Panc1 (cell line): ENCODE data around the gene DNAI2. TPM values are rescaled to one million over a fixed set of nuclear protein-coding genes. Genes with fewer than 3 reads are reported as not detected.
A peak's percentile ranks its signal among the peaks of the same experiment; 100 is the strongest.

Source experiments
- ATAC-seq: fragments of 200-7000 bp; cut with Tn5 transposase; 2 replicates; pipeline ENCODE4 v1.9.1; 2020; ENCODE audit warnings: mild to moderate bottlenecking, moderate library complexity
- BruUV-seq: library from RNA; stranded (reverse); fragments of 400-500 nt; replicated peaks from 2 replicates; lab custom pipeline; 2021; lab: Mats Ljungman, UMichigan
- CTCF ChIA-PET: fragments of 300-600 bp; sonication (Branson Sonifier 250); formaldehyde crosslinking; loops from one replicate; lab custom pipeline; 2022; ENCODE audit warnings: antibody characterized with exemption; lab: Charles Lee
- POLR2A ChIA-PET: fragments of 300-600 bp; sonication (Branson Sonifier 250); formaldehyde crosslinking; loops from one replicate; lab custom pipeline; 2022; ENCODE audit warnings: antibody characterized with exemption; lab: Charles Lee
- DNase-seq: peaks from one replicate; pipeline ENCODE4 v3.0.0-alpha.2; 2010; ENCODE audit warnings: low read depth, low spot score
- H3K27ac ChIP-seq: 2 replicates; pipeline ENCODE4 v1.5.1; 2011; ENCODE audit warnings: mild to moderate bottlenecking, low read length, inconsistent platforms
- H3K27me3 ChIP-seq: fragments of 200-500 bp; sonication (Bioruptor generic); 2 replicates; pipeline ENCODE4 v1.6.0; 2014; ENCODE audit warnings: low read length, inconsistent platforms; ENCODE audit not compliant: control insufficient read depth, insufficient read depth
- H3K36me3 ChIP-seq: fragments of 200-500 bp; sonication (Bioruptor generic); 2 replicates; pipeline ENCODE4 v1.5.1; 2014; ENCODE audit warnings: inconsistent platforms, mild to moderate bottlenecking, low read length, moderate library complexity; ENCODE audit not compliant: control insufficient read depth, insufficient read depth
- H3K4me1 ChIP-seq: 2 replicates; pipeline ENCODE4 v1.5.1; 2011; ENCODE audit warnings: inconsistent platforms, mild to moderate bottlenecking, low read length, moderate library complexity; ENCODE audit not compliant: control insufficient read depth, insufficient read depth
- H3K4me3 ChIP-seq, 2 experiments: 2 replicates each; pipeline ENCODE4 v1.5.1; 2011 to 2012; ENCODE audit warnings: low read depth in 2 of 2, low read length in 2 of 2, mild to moderate bottlenecking in 2 of 2, inconsistent platforms in 1 of 2, moderate library complexity in 1 of 2
- H3K9me3 ChIP-seq: fragments of 200-500 bp; sonication (Bioruptor generic); 2 replicates; pipeline ENCODE4 v1.5.1; 2014; ENCODE audit warnings: low read depth, mild to moderate bottlenecking, inconsistent platforms, low read length, moderate library complexity; ENCODE audit not compliant: control insufficient read depth, insufficient read depth
- POLR2AphosphoS5 ChIP-seq: IDR thresholded peaks from 2 replicates; pipeline ENCODE4 v1.6.1; 2012; ENCODE audit warnings: mild to moderate bottlenecking, low read depth, low read length, moderate library complexity
- SIN3A ChIP-seq: IDR thresholded peaks from 2 replicates; pipeline ENCODE4 v1.6.1; 2012; ENCODE audit warnings: low read depth, mild to moderate bottlenecking, low read length, moderate library complexity, borderline replicate concordance; ENCODE audit not compliant: insufficient read depth
- TCF7L2 ChIP-seq: IDR thresholded peaks from 2 replicates; pipeline ENCODE4 v1.6.1; 2011; ENCODE audit warnings: mild to moderate bottlenecking, low read depth, low read length, inconsistent platforms
- in situ Hi-C: cut with HindIII; loops from 2 replicates; pipeline ENCODE4 v1.10.0; 2016; ENCODE audit warnings: low sequenced_read_pairs, low pct_unique_long_range_greater_than_20kb
- intact Hi-C: fragments of 100-400 bp; cut with micrococcal nuclease; formaldehyde crosslinking; loops from one replicate; pipeline ENCODE4 v1.10.0; 2022; ENCODE audit not compliant: unreplicated experiment
- total RNA-seq: library from RNA; stranded (reverse); gene quantifications from one replicate; pipeline ENCODE4 v1.2.1, GENCODE V29; 2021; ENCODE audit not compliant: unreplicated experiment
- TF ChIP-seq, protein P1 (sequence below), 2 experiments: IDR thresholded peaks; 2 replicates each; pipeline ENCODE4 v1.6.1; 2011 to 2012; ENCODE audit warnings: low read depth in 2 of 2, control low read depth in 1 of 2, low read length in 1 of 2, mild to moderate bottlenecking in 1 of 2, moderate library complexity in 1 of 2; ENCODE audit not compliant: insufficient read depth in 1 of 2
- TF ChIP-seq, protein P2 (sequence below): fragments of 450-650 bp; IDR thresholded peaks from 2 replicates; pipeline ENCODE4 v1.5.1; 2017; ENCODE audit warnings: mild to moderate bottlenecking

DNAI2 gene
- total RNA-seq, 1 experiment from 2014 or later: not detected

DNA sequence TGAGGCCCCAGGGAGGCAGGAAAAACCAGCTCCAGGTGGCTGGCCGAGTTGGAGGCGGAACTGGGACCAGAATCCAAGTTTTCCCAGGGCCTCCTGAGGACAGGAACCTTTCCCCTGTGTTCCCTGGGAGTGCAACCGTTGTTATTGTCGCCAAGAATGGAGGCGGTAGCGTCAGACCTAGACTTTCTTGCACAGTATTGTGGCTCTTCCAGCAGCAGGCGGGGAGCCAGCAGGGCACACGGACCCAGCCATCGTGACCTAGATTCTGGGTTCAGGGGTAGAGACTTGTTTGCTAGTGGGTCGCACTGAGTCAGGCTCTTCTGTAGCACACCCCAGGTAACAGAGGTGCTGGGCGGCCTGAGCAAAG lies 51.3 kb downstream of the DNAI2 start:
- BruUV-seq: no TSS peak
- H3K27me3 ChIP-seq: no peaks in the 10 kb centered on the region; the same call in 1 of the 2 replicates
- H3K4me3 ChIP-seq: no peak overlapping the region
- no peaks in the 10 kb centered on the region for H3K4me1 ChIP-seq
- ATAC-seq (peak; percentile 27; the same call in 1 of the 2 replicates), DNase-seq (no peak)
- in situ Hi-C loops (no loop called here), intact Hi-C loops (no loop called here)
- no peak for TF ChIP-seq SIN3A
- TF ChIP-seq, protein P1, sequence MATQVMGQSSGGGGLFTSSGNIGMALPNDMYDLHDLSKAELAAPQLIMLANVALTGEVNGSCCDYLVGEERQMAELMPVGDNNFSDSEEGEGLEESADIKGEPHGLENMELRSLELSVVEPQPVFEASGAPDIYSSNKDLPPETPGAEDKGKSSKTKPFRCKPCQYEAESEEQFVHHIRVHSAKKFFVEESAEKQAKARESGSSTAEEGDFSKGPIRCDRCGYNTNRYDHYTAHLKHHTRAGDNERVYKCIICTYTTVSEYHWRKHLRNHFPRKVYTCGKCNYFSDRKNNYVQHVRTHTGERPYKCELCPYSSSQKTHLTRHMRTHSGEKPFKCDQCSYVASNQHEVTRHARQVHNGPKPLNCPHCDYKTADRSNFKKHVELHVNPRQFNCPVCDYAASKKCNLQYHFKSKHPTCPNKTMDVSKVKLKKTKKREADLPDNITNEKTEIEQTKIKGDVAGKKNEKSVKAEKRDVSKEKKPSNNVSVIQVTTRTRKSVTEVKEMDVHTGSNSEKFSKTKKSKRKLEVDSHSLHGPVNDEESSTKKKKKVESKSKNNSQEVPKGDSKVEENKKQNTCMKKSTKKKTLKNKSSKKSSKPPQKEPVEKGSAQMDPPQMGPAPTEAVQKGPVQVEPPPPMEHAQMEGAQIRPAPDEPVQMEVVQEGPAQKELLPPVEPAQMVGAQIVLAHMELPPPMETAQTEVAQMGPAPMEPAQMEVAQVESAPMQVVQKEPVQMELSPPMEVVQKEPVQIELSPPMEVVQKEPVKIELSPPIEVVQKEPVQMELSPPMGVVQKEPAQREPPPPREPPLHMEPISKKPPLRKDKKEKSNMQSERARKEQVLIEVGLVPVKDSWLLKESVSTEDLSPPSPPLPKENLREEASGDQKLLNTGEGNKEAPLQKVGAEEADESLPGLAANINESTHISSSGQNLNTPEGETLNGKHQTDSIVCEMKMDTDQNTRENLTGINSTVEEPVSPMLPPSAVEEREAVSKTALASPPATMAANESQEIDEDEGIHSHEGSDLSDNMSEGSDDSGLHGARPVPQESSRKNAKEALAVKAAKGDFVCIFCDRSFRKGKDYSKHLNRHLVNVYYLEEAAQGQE (IDR thresholded peaks at IDR 0.05; ENCODE audit: insufficient read depth in 1 of 2, low read depth in 2 of 2, low read length in 1 of 2): no peak
- no peak for TF ChIP-seq POLR2AphosphoS5
- TF ChIP-seq TCF7L2: no peak
- TF ChIP-seq, protein P2, sequence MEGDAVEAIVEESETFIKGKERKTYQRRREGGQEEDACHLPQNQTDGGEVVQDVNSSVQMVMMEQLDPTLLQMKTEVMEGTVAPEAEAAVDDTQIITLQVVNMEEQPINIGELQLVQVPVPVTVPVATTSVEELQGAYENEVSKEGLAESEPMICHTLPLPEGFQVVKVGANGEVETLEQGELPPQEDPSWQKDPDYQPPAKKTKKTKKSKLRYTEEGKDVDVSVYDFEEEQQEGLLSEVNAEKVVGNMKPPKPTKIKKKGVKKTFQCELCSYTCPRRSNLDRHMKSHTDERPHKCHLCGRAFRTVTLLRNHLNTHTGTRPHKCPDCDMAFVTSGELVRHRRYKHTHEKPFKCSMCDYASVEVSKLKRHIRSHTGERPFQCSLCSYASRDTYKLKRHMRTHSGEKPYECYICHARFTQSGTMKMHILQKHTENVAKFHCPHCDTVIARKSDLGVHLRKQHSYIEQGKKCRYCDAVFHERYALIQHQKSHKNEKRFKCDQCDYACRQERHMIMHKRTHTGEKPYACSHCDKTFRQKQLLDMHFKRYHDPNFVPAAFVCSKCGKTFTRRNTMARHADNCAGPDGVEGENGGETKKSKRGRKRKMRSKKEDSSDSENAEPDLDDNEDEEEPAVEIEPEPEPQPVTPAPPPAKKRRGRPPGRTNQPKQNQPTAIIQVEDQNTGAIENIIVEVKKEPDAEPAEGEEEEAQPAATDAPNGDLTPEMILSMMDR: no peak
- H3K9me3 ChIP-seq: no peaks in the 10 kb centered on the region
- H3K27ac ChIP-seq: no peak overlapping the region
- ChIA-PET POLR2A (no interaction called here), CTCF (no interaction called here)
- H3K36me3 ChIP-seq: no peaks in the 10 kb centered on the region

DNA sequence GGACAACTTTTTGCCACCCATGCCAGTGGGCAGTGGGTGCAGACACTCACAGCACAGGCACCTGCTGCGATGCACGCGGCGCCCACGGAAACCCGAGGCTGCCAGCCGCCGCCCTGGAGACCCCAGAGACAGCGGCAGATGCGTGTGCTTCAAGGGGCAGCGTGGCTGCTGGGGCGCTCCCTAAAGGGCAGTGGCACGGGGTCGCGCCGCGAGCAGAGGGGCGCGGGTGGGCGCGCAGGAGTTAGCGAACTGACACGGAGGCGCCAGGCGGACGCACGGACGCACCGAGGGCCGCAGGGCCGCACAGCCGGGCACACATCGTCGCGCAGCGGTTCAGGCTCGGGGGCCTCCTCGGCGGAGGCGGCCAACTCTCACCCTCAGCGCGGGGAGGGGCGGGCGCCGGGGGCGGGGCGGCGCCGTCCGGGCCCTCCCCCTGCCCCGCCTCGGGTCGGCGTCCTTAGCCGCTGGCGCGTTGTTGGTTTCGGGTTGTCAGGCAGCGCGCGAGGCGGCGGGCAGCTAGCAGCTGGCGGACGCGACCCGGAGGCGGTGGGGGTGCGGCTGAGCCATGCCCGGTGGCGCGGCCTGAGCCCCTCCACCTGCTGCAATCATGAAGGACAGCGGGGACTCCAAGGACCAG lies 51.8 kb downstream of the DNAI2 start, which contains the start of gene KIF19:
Gene KIF19, plus strand, starts transcription at position 484 of the 637 bp plus-strand sequence. Its CDS starts 124 bp downstream, at position 608.
- ChIA-PET CTCF (no interaction called here), POLR2A (no interaction called here)
- Histone ChIP-seq H3K4me1 (no peaks in the 10 kb centered on the region), H3K9me3 (no peaks in the 10 kb centered on the region), H3K4me3 (no peak within 1 kb of the TSS), H3K27ac (no peak within 1 kb of the TSS), H3K36me3 (no peaks in the 10 kb centered on the region), H3K27me3 (no peaks in the 10 kb centered on the region; the same call in 1 of the 2 replicates)
- no peak for DNase-seq
- ATAC-seq: peak; percentile 31; the same call in 1 of the 2 replicates
- in situ Hi-C loops (no loop called here), intact Hi-C loops (no loop called here)
- TF ChIP-seq POLR2AphosphoS5 (no peak), SIN3A (no peak), TCF7L2 (no peak)
- TF ChIP-seq, protein P1 (IDR thresholded peaks at IDR 0.05; ENCODE audit: insufficient read depth in 1 of 2, low read depth in 2 of 2, low read length in 1 of 2): no peak
- TF ChIP-seq, protein P2: no peak
- no TSS peak for BruUV-seq
